IPS-18a (cell line): ENCODE measurements around the gene INO80D.
"Not testable (repeated sequence)": the region's sequence is repeated elsewhere in the genome, so short reads cannot be mapped to it uniquely, and the experiment has no call there.

Source experiments
- H3K27ac ChIP-seq: one replicate; pipeline ENCODE4 v1.5.1; 2013; ENCODE audit warnings: low read length
- H3K27me3 ChIP-seq: one replicate; pipeline ENCODE4 v1.6.1; 2013; ENCODE audit warnings: mild to moderate bottlenecking, low read length; ENCODE audit not compliant: control insufficient read depth, insufficient read depth
- H3K36me3 ChIP-seq: one replicate; pipeline ENCODE4 v1.6.1; 2013; ENCODE audit warnings: low read depth, low read length; ENCODE audit not compliant: control insufficient read depth
- H3K4me1 ChIP-seq: one replicate; pipeline ENCODE4 v1.6.1; 2013; ENCODE audit warnings: low read depth, low read length; ENCODE audit not compliant: control insufficient read depth
- H3K4me3 ChIP-seq: one replicate; pipeline ENCODE4 v1.5.1; 2013; ENCODE audit warnings: low read length
- H3K9ac ChIP-seq: one replicate; pipeline ENCODE4 v1.6.1; 2013; ENCODE audit warnings: mild to moderate bottlenecking, low read length, moderate library complexity
- H3K9me3 ChIP-seq: one replicate; pipeline ENCODE4 v1.6.1; 2013; ENCODE audit warnings: low read depth, low read length; ENCODE audit not compliant: control insufficient read depth

The INO80D gene

GRCh38 chr2:206054952-206055351, 31.0 kb downstream of the INO80D start:
- Histone ChIP-seq H3K27ac (no peak overlapping the region), H3K9me3 (no peaks in the 10 kb centered on the region), H3K36me3 (peaks cover 33% of the 10 kb centered on the region), H3K4me1 (no peaks in the 10 kb centered on the region), H3K4me3 (no peak overlapping the region), H3K9ac (no peak overlapping the region), H3K27me3 (no peaks in the 10 kb centered on the region)

- H3K36me3 ChIP-seq, result peaks cover 23% of the 10 kb centered on the region
- H3K4me1 ChIP-seq, result no peaks in the 10 kb centered on the region
- H3K27ac ChIP-seq, result no peak overlapping the region
- H3K9ac ChIP-seq, result no peak overlapping the region
- no peaks in the 10 kb centered on the region for H3K9me3 ChIP-seq
- no peaks in the 10 kb centered on the region for H3K27me3 ChIP-seq
- no peak overlapping the region for H3K4me3 ChIP-seq
Measured at GRCh38 chr2:206051912-206052311, 34.1 kb downstream of the INO80D start.

- H3K27me3 ChIP-seq, result no peaks in the 10 kb centered on the region
- H3K9me3 ChIP-seq, result no peaks in the 10 kb centered on the region
- no peak overlapping the region for H3K4me3 ChIP-seq
- H3K27ac ChIP-seq, result no peak overlapping the region
- no peak overlapping the region for H3K9ac ChIP-seq
- H3K4me1 ChIP-seq, result no peaks in the 10 kb centered on the region
- peaks cover 22% of the 10 kb centered on the region for H3K36me3 ChIP-seq
Measured at GRCh38 chr2:206049392-206049791, 36.6 kb downstream of the INO80D start.

- Histone ChIP-seq H3K4me1 (no peaks in the 10 kb centered on the region), H3K27ac (no peak overlapping the region), H3K36me3 (peaks cover 32% of the 10 kb centered on the region), H3K4me3 (no peak overlapping the region), H3K9me3 (no peaks in the 10 kb centered on the region), H3K27me3 (no peaks in the 10 kb centered on the region), H3K9ac (no peak overlapping the region)
Measured at GRCh38 chr2:206045251-206045650, 40.7 kb downstream of the INO80D start.

GRCh38 chr2:206040525-206040924, 45.4 kb downstream of the INO80D start:
- peaks cover 44% of the 10 kb centered on the region for H3K36me3 ChIP-seq
- no peaks in the 10 kb centered on the region for H3K27me3 ChIP-seq

GRCh38 chr2:206035393-206035792, 50.6 kb downstream of the INO80D start:
- H3K4me1 ChIP-seq, H3K9ac ChIP-seq, H3K27me3 ChIP-seq, H3K27ac ChIP-seq, H3K9me3 ChIP-seq, H3K4me3 ChIP-seq: not testable (repeated sequence)
- H3K36me3 ChIP-seq, result peaks cover 27% of the 10 kb centered on the region

More at GRCh38 chr2:206040525-206040924, 45.4 kb downstream of the INO80D start:
- Histone ChIP-seq H3K4me1 (no peaks in the 10 kb centered on the region), H3K4me3 (no peak overlapping the region), H3K27ac (no peak overlapping the region), H3K9me3 (no peaks in the 10 kb centered on the region), H3K9ac (no peak overlapping the region)

GRCh38 chr2:206033452-206033851, 52.5 kb downstream of the INO80D start:
- H3K27ac ChIP-seq, H3K27me3 ChIP-seq, H3K9me3 ChIP-seq, H3K4me1 ChIP-seq, H3K4me3 ChIP-seq, H3K9ac ChIP-seq: not testable (repeated sequence)
- H3K36me3 ChIP-seq, result peaks cover 15% of the 10 kb centered on the region

- no peak overlapping the region for H3K27ac ChIP-seq
- no peak overlapping the region for H3K9ac ChIP-seq
- no peaks in the 10 kb centered on the region for H3K27me3 ChIP-seq
- H3K4me1 ChIP-seq, result no peaks in the 10 kb centered on the region
- no peaks in the 10 kb centered on the region for H3K9me3 ChIP-seq
- no peak overlapping the region for H3K4me3 ChIP-seq
- peaks cover 19% of the 10 kb centered on the region for H3K36me3 ChIP-seq
Measured at GRCh38 chr2:206031950-206032567, 53.9 kb downstream of the INO80D start.

- Histone ChIP-seq H3K36me3 (peaks cover 14% of the 10 kb centered on the region), H3K27me3 (no peaks in the 10 kb centered on the region), H3K27ac (no peak overlapping the region)
Measured at GRCh38 chr2:206031162-206031784, 54.7 kb downstream of the INO80D start.

GRCh38 chr2:206028101-206028500, 57.9 kb downstream of the INO80D start:
- H3K4me3 ChIP-seq, result no peak overlapping the region
- no peak overlapping the region for H3K9ac ChIP-seq
- H3K27ac ChIP-seq, result no peak overlapping the region
- no peaks in the 10 kb centered on the region for H3K27me3 ChIP-seq
- H3K36me3 ChIP-seq, result peaks cover 17% of the 10 kb centered on the region
- no peaks in the 10 kb centered on the region for H3K4me1 ChIP-seq
- H3K9me3 ChIP-seq, result no peaks in the 10 kb centered on the region

More at GRCh38 chr2:206031162-206031784, 54.7 kb downstream of the INO80D start:
- no peaks in the 10 kb centered on the region for H3K9me3 ChIP-seq
- H3K4me1 ChIP-seq, result no peaks in the 10 kb centered on the region
- no peak overlapping the region for H3K4me3 ChIP-seq
- no peak overlapping the region for H3K9ac ChIP-seq

GRCh38 chr2:206023183-206023582, 62.8 kb downstream of the INO80D start:
- no peak overlapping the region for H3K9ac ChIP-seq
- H3K36me3 ChIP-seq, result peaks cover 19% of the 10 kb centered on the region

GRCh38 chr2:206020171-206020570, 65.8 kb downstream of the INO80D start:
- peaks cover 5% of the 10 kb centered on the region for H3K9me3 ChIP-seq
- H3K4me1 ChIP-seq, result no peaks in the 10 kb centered on the region
- no peaks in the 10 kb centered on the region for H3K27me3 ChIP-seq
- no peak overlapping the region for H3K9ac ChIP-seq
- peaks cover 33% of the 10 kb centered on the region for H3K36me3 ChIP-seq
- H3K27ac ChIP-seq, result no peak overlapping the region
- H3K4me3 ChIP-seq, result no peak overlapping the region

More at GRCh38 chr2:206023183-206023582, 62.8 kb downstream of the INO80D start:
- H3K27me3 ChIP-seq, result no peaks in the 10 kb centered on the region
- no peak overlapping the region for H3K27ac ChIP-seq
- no peaks in the 10 kb centered on the region for H3K4me1 ChIP-seq
- no peaks in the 10 kb centered on the region for H3K9me3 ChIP-seq
- H3K4me3 ChIP-seq, result no peak overlapping the region
